ENCODE results near the gene PRR12. TPM values are rescaled to one million over a fixed set of nuclear protein-coding genes. Genes with fewer than 3 reads are reported as not detected.
A peak's percentile ranks its signal among the peaks of the same experiment; 100 is the strongest.

Gene PRR12
- polyA plus RNA-seq, 3 donors: 0.04 to 3.3 (median 0.11) TPM

DNA sequence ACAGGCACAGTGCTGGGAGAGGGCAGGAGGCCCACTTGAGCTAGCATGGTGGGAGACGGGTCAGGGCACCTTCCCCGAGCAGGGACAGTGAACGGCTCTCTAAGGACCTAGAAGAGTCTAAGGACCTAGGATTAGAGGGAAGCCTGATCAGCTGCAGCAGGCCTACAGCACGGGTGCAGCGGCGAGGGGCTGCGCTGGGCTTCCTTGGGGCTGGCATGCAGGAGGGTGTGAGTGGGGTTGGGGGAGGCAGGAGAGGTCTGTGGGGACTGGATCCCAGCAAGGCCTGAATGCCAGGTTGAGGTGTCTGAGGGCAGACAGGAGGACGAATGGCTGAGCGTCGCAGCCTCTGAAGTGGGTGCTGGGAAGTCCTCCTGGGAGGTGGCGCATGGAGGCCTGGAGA is 54.6 kb downstream of the PRR12 start:
- WGBS (ENCODE audit: insufficient coverage): 96% methylated on average over 7 of the region's 11 CpGs
- Mint-ChIP-seq H3K9me3 (no peaks in the 10 kb centered on the region), H3K4me3 (no peak overlapping the region), H3K27me3 (ENCODE audit: low read depth in 3 of 3) (peaks cover 0 to 2% (median 0%) of the 10 kb centered on the region in 3 donors), H3K36me3 (peaks cover 40 to 62% of the 10 kb centered on the region in 2 donors), H3K4me1 (peaks cover 27% of the 10 kb centered on the region), H3K27ac (peak overlapping the region in 3 of 7 donors; percentile 51 to 66 (median 56))
- Histone ChIP-seq H3K4me2 (replicated peaks; ENCODE audit: extremely low read depth, low read length, poor library complexity, severe bottlenecking) (no peak overlapping the region), H3K9me3 (replicated peaks in 1 of 2; ENCODE audit: control insufficient read depth in 1 of 2, insufficient read depth in 1 of 2, low read length in 2 of 2) (no peaks in the 10 kb centered on the region), H3K4me1 (ENCODE audit: control insufficient read depth in 1 of 2, insufficient read depth in 2 of 2, low read length in 2 of 2) (peaks cover 23 to 27% of the 10 kb centered on the region in 2 donors), H3K36me3 (replicated peaks in 1 of 2; ENCODE audit: control insufficient read depth in 1 of 2, insufficient read depth in 2 of 2, low read length in 2 of 2) (peaks cover 44 to 63% of the 10 kb centered on the region in 2 donors), H2AFZ (ENCODE audit: insufficient read depth, low read depth, low read length, poor library complexity, severe bottlenecking) (no peak overlapping the region), H3K79me2 (ENCODE audit: insufficient read depth, low read length) (peaks cover 49% of the 10 kb centered on the region), H3K27ac (ENCODE audit: low read depth in 1 of 2, low read length in 2 of 2) (no peak overlapping the region), H3K4me3 (replicated peaks in 1 of 3; ENCODE audit: low read depth in 2 of 3, low read length in 3 of 3) (no peak overlapping the region), H4K20me1 (ENCODE audit: insufficient read depth, low read length) (peaks cover 53% of the 10 kb centered on the region), H3K27me3 (ENCODE audit: control insufficient read depth in 2 of 2, insufficient read depth in 2 of 2, low read length in 2 of 2) (no peaks in the 10 kb centered on the region), H3K9ac (ENCODE audit: insufficient read depth, low read length, poor library complexity, severe bottlenecking) (no peak overlapping the region)
- DNase-seq: no peak
- intact Hi-C loops (cut with micrococcal nuclease): no loop called here
- TF ChIP-seq, protein P1, sequence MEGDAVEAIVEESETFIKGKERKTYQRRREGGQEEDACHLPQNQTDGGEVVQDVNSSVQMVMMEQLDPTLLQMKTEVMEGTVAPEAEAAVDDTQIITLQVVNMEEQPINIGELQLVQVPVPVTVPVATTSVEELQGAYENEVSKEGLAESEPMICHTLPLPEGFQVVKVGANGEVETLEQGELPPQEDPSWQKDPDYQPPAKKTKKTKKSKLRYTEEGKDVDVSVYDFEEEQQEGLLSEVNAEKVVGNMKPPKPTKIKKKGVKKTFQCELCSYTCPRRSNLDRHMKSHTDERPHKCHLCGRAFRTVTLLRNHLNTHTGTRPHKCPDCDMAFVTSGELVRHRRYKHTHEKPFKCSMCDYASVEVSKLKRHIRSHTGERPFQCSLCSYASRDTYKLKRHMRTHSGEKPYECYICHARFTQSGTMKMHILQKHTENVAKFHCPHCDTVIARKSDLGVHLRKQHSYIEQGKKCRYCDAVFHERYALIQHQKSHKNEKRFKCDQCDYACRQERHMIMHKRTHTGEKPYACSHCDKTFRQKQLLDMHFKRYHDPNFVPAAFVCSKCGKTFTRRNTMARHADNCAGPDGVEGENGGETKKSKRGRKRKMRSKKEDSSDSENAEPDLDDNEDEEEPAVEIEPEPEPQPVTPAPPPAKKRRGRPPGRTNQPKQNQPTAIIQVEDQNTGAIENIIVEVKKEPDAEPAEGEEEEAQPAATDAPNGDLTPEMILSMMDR (IDR thresholded peaks at IDR 0.05): no peak

DNA sequence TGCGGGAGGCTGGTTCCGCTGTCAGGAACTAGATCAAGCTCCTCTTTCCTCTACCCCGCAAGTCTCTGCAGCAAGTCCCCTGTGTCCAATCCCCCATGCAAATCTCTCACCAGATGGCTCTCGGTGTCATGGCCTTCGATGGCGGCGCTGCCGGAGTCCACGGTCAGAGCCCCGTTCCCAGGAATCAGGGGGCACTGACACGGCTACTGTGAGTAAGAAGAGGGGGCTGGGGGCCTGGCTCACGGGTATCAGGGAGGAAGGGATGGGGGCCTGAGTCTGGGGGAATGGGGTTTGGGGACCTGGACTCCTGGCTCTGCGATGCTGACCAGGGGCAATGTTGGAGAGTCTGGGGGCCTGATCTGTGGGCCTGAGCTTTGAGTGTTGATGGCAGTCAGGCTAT is 55.0 kb downstream of the PRR12 start:
- TF ChIP-seq, protein P1 (IDR thresholded peaks at IDR 0.05): no peak
- peaks cover 55% of the 10 kb centered on the region for H4K20me1 ChIP-seq (ENCODE audit: insufficient read depth, low read length)
- peaks cover 0 to 2% (median 0%) of the 10 kb centered on the region in 3 donors for H3K27me3 Mint-ChIP-seq (ENCODE audit: low read depth in 3 of 3)
- no peak overlapping the region for H2AFZ ChIP-seq (ENCODE audit: insufficient read depth, low read depth, low read length, poor library complexity, severe bottlenecking)
- intact Hi-C loops (cut with micrococcal nuclease): no loop called here
- no peak overlapping the region for H3K4me2 ChIP-seq (replicated peaks; ENCODE audit: extremely low read depth, low read length, poor library complexity, severe bottlenecking)
- H3K27me3 ChIP-seq (ENCODE audit: control insufficient read depth in 2 of 2, insufficient read depth in 2 of 2, low read length in 2 of 2): no peaks in the 10 kb centered on the region
- peaks cover 42 to 64% of the 10 kb centered on the region in 2 donors for H3K36me3 Mint-ChIP-seq
- H3K27ac Mint-ChIP-seq: peak overlapping the region in 5 of 7 donors; percentile 3 to 70 (median 51)
- H3K4me1 Mint-ChIP-seq: peaks cover 22% of the 10 kb centered on the region
- no peaks in the 10 kb centered on the region for H3K9me3 ChIP-seq (replicated peaks in 1 of 2; ENCODE audit: control insufficient read depth in 1 of 2, insufficient read depth in 1 of 2, low read length in 2 of 2)
- H3K36me3 ChIP-seq (replicated peaks in 1 of 2; ENCODE audit: control insufficient read depth in 1 of 2, insufficient read depth in 2 of 2, low read length in 2 of 2): peaks cover 47 to 66% of the 10 kb centered on the region in 2 donors
- H3K27ac ChIP-seq (ENCODE audit: low read depth in 1 of 2, low read length in 2 of 2): no peak overlapping the region
- peaks cover 49% of the 10 kb centered on the region for H3K79me2 ChIP-seq (ENCODE audit: insufficient read depth, low read length)
- H3K4me1 ChIP-seq (ENCODE audit: control insufficient read depth in 1 of 2, insufficient read depth in 2 of 2, low read length in 2 of 2): peaks cover 19 to 23% of the 10 kb centered on the region in 2 donors
- no peak overlapping the region for H3K9ac ChIP-seq (ENCODE audit: insufficient read depth, low read length, poor library complexity, severe bottlenecking)
- 94% methylated on average over 9 of the region's 13 CpGs for WGBS (ENCODE audit: insufficient coverage)
- H3K4me3 ChIP-seq (replicated peaks in 1 of 3; ENCODE audit: low read depth in 2 of 3, low read length in 3 of 3): no peak overlapping the region
- no peak for DNase-seq
- H3K9me3 Mint-ChIP-seq: peaks cover 0 to 1% (median 0%) of the 10 kb centered on the region in 7 donors
- no peak overlapping the region for H3K4me3 Mint-ChIP-seq
